Stimulated activated naive CD4-positive, alpha-beta T cell treated with Interleukin-2 at 50 U/mL for 16 hours (primary cell): Measurements from ENCODE around the gene TRAF3IP1.
A peak's percentile ranks its signal among the peaks of the same experiment; 100 is the strongest.

Source experiments
- DNase-seq: peaks from one replicate; lab custom pipeline; 2025; lab: John Stamatoyannopoulos, UW

Gene TRAF3IP1

DNA sequence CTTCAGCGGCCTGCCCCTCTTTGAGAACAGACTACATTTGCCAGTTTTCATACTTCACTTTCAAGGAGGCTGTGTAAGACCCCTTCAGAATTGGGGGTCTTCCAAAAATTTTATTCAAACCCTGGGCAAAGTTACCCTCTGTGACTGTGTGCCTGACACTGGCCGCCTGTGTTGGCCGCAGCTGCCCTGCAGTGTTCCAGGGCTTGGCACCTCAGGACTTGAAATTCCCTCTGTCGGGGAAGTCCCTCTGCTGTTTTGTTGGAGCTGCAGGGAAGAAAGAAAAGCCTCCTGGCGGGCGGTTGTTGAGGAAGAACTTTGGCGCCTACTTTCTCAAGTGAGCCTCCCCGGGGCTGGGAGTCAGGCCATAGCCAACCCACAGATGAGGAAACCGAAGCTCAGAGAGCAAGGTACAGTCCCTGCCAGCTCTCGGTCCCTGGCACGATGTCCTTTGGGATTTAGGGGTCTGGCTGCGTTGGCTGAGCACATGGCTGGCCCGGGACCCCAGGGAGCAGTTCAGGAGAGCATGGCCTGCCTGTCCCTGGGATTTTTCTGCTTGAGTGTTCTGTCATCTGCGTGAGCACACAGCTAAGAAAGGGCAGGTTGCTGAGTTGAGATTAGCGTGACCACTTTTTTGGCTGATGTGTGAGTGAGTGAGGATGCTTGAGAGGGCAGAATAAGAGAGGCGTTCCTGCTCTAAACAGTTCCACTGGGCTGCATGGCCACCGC is 88.5 kb downstream of the TRAF3IP1 start:
- no peak for DNase-seq

- no peak for DNase-seq
Measured at GRCh38 chr2:238409341-238410199, 89.3 kb downstream of the TRAF3IP1 start.

- no peak for DNase-seq
Measured at GRCh38 chr2:238412067-238412767, 91.9 kb downstream of the TRAF3IP1 start.

DNA sequence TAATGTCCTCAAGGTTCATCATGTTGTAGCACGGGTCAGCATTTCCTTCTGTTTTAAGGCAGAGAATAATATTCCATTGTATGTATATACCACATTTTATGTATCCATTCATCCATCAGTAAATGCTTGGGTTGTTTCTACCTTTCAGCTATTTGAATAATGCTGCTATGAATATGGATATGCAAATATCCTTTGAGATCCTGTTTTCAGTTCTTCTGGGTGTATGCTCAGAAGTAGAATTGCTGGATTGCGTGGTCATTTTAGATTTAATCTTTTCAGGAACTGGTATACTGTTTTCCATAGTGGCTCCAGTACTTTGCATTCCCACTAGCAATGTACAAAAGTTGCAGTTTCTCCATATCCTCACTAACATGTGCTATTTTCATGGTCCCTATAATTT is 93.0 kb downstream of the TRAF3IP1 start:
- DNase-seq: no peak

GRCh38 chr2:238415036-238415764 is 94.9 kb downstream of the TRAF3IP1 start:
- no peak for DNase-seq

GRCh38 chr2:238415893-238416292 is 95.6 kb downstream of the TRAF3IP1 start:
- DNase-seq: no peak

GRCh38 chr2:238418196-238418998 is 98.1 kb downstream of the TRAF3IP1 start:
- no peak for DNase-seq

GRCh38 chr2:238418999-238419546 is 98.8 kb downstream of the TRAF3IP1 start:
- no peak for DNase-seq

- DNase-seq: no peak
Measured at GRCh38 chr2:238420442-238420841, 100.1 kb downstream of the TRAF3IP1 start.

DNA sequence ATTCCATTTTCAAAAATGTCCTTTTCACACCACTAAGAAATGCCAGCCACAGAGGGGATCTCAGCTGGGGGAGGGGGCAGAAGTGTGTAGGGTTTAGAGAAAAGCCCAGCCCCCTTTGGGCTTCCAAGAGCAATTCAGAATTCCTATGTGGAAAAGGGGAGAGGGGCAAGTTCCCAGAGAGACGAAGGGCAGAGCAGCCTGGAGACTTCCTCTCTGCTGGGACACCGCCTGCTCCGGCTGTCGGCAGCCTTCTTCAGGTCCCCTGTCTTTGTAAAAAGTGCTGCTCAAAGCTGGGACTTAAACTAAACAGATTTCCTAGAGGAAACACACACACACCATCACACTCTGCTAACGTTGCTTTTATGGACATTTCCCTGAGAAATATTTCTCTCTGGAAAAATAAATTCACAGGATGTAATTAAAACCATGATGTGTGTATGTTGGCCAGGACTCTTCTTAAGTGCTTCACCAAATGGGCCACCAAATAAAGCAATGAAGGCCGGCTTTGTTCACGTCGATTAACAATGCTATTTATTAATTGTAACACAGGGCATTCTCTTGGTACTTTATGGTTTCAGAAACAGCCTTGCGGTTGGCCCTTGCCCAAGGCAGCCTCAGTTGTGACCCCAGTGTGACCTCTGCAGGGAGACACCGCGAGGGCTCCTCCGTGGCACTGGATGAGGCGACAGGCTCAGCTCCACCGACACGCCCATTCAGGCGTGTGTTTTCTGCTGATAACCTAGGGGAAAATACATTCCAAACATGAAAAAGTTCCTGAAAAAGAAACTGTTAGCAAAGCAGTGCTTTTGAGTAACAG is 100.8 kb downstream of the TRAF3IP1 start:
- no peak for DNase-seq

- no peak for DNase-seq
Measured at GRCh38 chr2:238421695-238422035, 101.3 kb downstream of the TRAF3IP1 start.

DNA sequence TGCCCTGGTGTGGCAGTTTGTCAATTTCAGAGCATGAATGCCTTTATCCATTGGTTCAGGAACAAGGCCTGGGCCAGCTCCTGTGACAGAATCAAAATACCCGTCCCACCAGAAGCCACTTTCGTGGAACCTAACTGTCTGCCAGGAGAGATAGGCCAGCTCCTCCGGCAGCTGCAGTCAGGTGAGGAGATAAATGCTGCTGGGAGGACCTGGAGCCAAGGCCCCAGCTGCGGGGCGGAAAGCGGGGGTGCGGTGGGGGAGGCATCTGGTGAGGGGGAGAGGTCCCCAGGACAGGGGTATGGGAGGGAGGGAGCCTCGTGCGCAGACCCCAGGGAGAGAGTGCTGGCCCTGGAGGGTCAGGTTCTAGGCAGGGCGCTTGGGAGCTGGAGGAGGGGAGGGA is 102.0 kb downstream of the TRAF3IP1 start:
- no peak for DNase-seq

DNA sequence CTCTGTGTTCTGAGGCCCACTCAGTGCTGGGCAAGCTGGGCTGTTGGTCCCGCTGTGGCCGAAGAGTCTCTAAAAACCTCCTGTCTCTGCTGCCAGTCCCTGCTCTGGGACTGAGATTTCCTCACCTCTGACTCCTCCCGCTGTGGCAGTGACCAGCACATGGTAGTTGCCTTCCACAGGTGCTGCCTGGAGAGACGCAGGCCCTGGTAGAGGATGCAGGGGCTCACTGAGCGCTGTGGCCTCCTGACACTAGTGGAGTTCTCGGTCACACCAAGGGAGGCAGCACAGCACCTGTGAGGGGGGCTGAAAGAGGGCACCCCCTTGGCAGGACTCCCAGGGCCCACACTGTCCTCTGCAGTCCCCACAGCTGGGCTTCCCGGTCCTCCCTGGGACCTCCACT is 102.6 kb downstream of the TRAF3IP1 start:
- no peak for DNase-seq

- DNase-seq: no peak
Measured at GRCh38 chr2:238423561-238424312, 103.4 kb downstream of the TRAF3IP1 start.

DNA sequence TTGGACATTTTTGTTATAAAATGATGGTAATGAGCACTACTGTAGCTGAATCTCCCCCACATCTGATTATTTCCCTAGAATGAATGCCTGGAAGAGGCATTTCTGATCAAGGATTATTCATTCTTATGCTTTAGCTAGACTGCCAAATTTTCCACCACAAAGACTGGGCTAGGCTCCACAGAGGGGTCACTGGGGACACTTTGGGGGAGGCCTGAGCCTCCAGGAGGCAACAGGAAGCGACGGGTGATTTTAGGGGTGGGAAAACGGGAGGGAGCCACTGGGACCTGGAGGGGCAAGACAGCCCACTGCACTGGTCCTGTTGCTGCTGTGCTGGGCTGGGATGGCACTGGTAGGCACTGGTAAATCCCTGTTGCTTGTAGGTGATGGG is 104.0 kb downstream of the TRAF3IP1 start:
- no peak for DNase-seq

GRCh38 chr2:238425505-238425978 is 105.2 kb downstream of the TRAF3IP1 start:
- no peak for DNase-seq

DNA sequence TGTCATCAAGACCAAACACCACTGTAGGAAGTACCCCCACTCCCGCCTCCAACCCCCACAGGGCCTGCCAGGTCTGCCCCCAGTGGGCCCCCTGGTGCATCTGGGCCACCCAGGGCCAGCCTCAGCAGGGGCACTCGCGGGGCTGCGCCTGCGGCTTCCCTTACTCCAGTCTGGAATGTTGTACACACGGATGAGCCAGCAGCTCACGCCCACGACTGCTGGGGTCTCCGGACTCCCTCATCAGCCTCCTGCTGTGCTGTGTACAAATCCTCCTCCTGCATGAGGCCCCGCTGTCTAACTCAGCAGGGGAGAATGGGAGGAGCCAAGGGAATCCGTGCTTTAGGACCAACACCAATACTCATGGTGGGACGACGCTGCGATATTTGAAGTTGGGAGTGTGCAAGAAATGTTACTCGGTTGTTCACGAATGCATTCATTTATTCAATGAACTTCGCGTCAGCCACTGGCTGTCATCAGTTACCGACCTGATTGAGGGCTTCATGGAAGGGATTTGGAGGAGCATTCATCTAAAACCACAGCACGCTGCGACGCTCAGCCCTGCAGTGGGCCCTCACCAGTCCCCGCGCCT is 105.8 kb downstream of the TRAF3IP1 start:
- DNase-seq: no peak

DNA sequence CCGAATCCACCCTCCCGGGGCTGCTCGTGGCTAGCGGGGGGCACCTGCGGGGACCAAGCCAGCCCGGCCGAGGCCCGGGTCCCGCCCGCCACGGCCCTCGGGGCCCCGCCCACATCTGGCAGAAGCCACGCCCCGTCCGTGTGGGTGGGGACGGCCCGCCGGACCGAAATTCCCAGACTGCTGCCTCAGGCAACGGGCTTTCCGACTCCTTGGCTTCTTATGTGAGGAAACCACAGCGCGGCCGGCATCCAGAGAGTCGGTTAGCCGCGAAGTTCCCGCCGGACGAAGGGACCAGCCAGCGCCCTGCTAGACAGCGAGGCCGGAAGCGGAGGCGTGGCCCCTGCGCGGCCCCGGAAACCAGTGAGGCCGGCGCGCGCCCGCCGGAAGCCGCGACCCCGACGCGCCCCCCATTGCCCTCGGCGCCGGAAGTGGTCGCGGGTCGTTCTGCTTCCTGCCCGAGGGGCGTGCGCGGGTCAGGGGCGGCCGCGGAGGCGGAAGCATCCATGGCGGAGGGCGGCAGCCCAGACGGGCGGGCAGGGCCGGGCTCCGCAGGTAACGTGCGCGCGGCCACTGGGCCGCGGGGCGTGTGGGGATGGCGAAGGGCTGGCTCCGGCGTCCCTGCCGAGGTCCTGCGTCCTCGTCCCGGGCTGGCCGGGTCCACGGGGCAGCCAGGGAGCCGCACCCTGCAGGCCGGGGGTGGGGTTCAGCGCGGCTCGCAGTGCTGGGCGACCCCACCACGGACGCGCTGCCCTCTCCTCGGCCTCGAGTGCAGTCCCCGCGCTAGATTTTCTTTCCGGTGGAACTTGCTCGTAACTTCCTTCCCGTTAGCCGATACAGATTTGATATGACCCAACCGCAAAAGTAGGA is 106.5 kb downstream of the TRAF3IP1 start, which contains the start of gene ASB1:
TSS of gene ASB1 (plus strand) at position 360 of the 867 bp plus-strand sequence. CDS start at position 504, 144 bp downstream.
- peak; percentile 82 for DNase-seq
